Fibroblast of the aortic adventitia (primary cell): ENCODE data around the gene ABCG4. TPM values are rescaled to one million over a fixed set of nuclear protein-coding genes. Genes with fewer than 3 reads are reported as not detected.

Source experiments
- DNase-seq: peaks from one replicate; pipeline ENCODE4 v3.0.0-alpha.2; 2010; ENCODE audit warnings: low read depth
- H3K4me3 ChIP-seq: 2 replicates; pipeline ENCODE4 v1.5.1; 2011; ENCODE audit warnings: low read depth, mild to moderate bottlenecking, control low read depth, low read length, moderate library complexity
- CTCF ChIP-seq: IDR thresholded peaks from 2 replicates; pipeline ENCODE4 v1.5.1; 2011; ENCODE audit warnings: mild to moderate bottlenecking, low read length, control low read depth, inconsistent platforms; ENCODE audit not compliant: insufficient read depth
- total RNA-seq: library from RNA; depleted of rRNA; stranded (reverse); fragments of >200 nt; gene quantifications from 2 replicates; pipeline ENCODE4 v1.2.3, GENCODE V29; 2012; ENCODE audit warnings: low replicate concordance

Gene ABCG4
- total RNA-seq, 1 donor, result not detected

- TF ChIP-seq CTCF, result no peak
- no peak overlapping the region for H3K4me3 ChIP-seq
- DNase-seq, result no peak
These were observed 32.6 kb upstream of the ABCG4 start for GRCh38 chr11:119116235-119116594.

- no peak overlapping the region for H3K4me3 ChIP-seq
- no peak for TF ChIP-seq CTCF
- no peak for DNase-seq
These were observed 32.3 kb upstream of the ABCG4 start for GRCh38 chr11:119116601-119117000.

GRCh38 chr11:119117004-119117706 is 31.7 kb upstream of the ABCG4 start:
- no peak for TF ChIP-seq CTCF

GRCh38 chr11:119118227-119118626 is 30.6 kb upstream of the ABCG4 start:
- H3K4me3 ChIP-seq, result no peak overlapping the region
- TF ChIP-seq CTCF, result no peak
- DNase-seq, result no peak

More at GRCh38 chr11:119117004-119117706, 31.7 kb upstream of the ABCG4 start:
- DNase-seq, result no peak
- H3K4me3 ChIP-seq, result no peak overlapping the region

GRCh38 chr11:119118946-119119345 is 29.9 kb upstream of the ABCG4 start:
- TF ChIP-seq CTCF, result no peak
- no peak for DNase-seq
- no peak overlapping the region for H3K4me3 ChIP-seq

GRCh38 chr11:119120639-119121007 is 28.2 kb upstream of the ABCG4 start:
- peak overlapping the region; percentile 74 for H3K4me3 ChIP-seq
- peak; percentile 64 for DNase-seq
- no peak for TF ChIP-seq CTCF
